IgD-negative memory B cell (primary cell): ENCODE results near the gene SGTA. TPM values are rescaled to one million over a fixed set of nuclear protein-coding genes. Genes with fewer than 3 reads are reported as not detected.

Source experiments
- H3K27ac Mint-ChIP-seq, 3 donors: one replicate each; pipeline ENCODE4 v1.8.0; 2020 to 2022; ENCODE audit warnings: mild to moderate bottlenecking in 3 of 3, mixed read lengths in 3 of 3, moderate library complexity in 1 of 3
- H3K27me3 Mint-ChIP-seq: one replicate; pipeline ENCODE4 v1.8.0; 2021; ENCODE audit warnings: mixed read lengths
- H3K36me3 Mint-ChIP-seq: one replicate; pipeline ENCODE4 v1.8.0; 2020; ENCODE audit warnings: mild to moderate bottlenecking, mixed read lengths
- H3K4me1 Mint-ChIP-seq, 3 donors: one replicate each; pipeline ENCODE4 v1.8.0; 2020 to 2022; ENCODE audit warnings: mixed read lengths in 3 of 3, mild to moderate bottlenecking in 1 of 3
- H3K4me3 Mint-ChIP-seq, 4 donors: one replicate each; pipeline ENCODE4 v1.8.0; 2020 to 2022; ENCODE audit warnings: mild to moderate bottlenecking in 4 of 4, mixed read lengths in 4 of 4, moderate library complexity in 3 of 4
- H3K9me3 Mint-ChIP-seq, 3 donors: one replicate each; pipeline ENCODE4 v1.8.0; 2020 to 2021; ENCODE audit warnings: mixed read lengths in 3 of 3, mild to moderate bottlenecking in 1 of 3
- polyA plus RNA-seq: library from polyadenylated mRNA; unstranded; fragments of 300-500 nt; fragmentation: Illumina TruSeq; gene quantifications from one replicate; pipeline ENCODE4 v1.2.3, GENCODE V29; 2021

The SGTA gene
- polyA plus RNA-seq, 1 donor from 2014 or later, result 44.2 TPM

DNA sequence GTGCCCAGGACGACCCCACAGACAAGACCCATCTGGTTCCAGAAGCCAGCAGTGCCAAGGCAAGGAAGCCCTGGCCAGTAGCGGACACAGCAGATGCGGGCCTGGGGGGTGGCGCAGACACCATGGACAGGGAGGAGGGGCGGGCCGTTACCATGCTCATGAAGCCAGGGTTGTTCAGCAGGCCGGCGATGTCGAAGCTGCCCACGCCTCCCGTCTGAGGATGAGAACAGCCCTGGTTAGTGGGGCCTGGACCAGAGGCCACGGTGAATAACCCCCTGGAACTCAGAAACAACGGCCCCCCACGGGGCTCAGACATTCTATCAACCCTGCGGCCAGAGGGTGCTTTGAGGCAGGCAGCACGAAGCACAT lies 21.8 kb downstream of the SGTA start:
- Mint-ChIP-seq H3K36me3 (peaks cover 3% of the 10 kb centered on the region), H3K4me3 (no peak overlapping the region), H3K27ac (no peak overlapping the region), H3K27me3 (no peaks in the 10 kb centered on the region), H3K4me1 (peaks cover 0 to 3% (median 0%) of the 10 kb centered on the region in 3 donors), H3K9me3 (no peaks in the 10 kb centered on the region)

DNA sequence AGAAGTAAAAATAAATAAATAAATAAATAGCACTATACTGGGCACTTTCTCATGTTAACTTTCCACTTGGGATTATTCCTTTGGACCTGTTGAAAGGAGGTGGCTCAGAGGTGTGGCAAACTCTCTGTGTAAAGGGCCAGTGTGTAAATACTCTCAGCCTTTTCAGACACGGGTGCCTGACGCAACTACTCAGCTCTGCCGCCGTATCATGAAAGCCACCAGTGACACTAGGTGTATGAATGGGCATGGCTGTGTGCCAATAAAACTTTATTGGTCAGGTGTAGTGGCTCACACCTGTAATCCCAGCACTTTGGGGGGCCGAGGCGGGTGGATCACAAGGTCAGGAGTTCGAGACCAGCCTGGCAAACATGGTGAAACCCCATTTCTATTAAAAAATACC lies 23.1 kb downstream of the SGTA start:
- Mint-ChIP-seq H3K4me1 (peaks cover 0 to 3% (median 0%) of the 10 kb centered on the region in 3 donors), H3K36me3 (peaks cover 3% of the 10 kb centered on the region), H3K4me3 (no peak overlapping the region), H3K9me3 (no peaks in the 10 kb centered on the region), H3K27me3 (no peaks in the 10 kb centered on the region), H3K27ac (peak overlapping the region in 2 of 3 donors; percentile 71 to 81)

DNA sequence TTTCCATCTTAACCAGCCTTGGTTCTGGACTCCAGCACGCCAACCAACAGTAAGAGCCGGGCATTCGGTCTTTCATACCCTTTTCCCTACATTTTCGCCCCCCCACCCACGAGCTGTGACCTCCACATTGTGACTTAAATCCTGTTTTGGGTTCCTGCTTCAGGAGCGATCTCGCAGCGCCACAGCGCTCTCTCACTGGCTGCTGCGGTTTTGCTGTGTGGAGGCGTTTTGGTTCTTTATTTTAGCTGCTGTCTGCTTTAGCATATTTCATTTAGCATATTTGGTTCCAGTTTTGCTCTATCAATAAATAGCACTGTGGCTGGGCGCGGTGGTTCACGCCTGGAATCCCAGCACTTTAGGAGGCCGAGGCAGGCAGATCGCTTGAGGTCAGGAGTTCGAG lies 23.7 kb downstream of the SGTA start:
- Mint-ChIP-seq H3K27ac (peak overlapping the region; percentile 63 to 81 (median 71)), H3K4me1 (peaks cover 0 to 3% (median 0%) of the 10 kb centered on the region in 3 donors), H3K36me3 (peaks cover 3% of the 10 kb centered on the region), H3K4me3 (peak overlapping the region in 1 of 4 donors; percentile 63), H3K9me3 (no peaks in the 10 kb centered on the region), H3K27me3 (no peaks in the 10 kb centered on the region)

DNA sequence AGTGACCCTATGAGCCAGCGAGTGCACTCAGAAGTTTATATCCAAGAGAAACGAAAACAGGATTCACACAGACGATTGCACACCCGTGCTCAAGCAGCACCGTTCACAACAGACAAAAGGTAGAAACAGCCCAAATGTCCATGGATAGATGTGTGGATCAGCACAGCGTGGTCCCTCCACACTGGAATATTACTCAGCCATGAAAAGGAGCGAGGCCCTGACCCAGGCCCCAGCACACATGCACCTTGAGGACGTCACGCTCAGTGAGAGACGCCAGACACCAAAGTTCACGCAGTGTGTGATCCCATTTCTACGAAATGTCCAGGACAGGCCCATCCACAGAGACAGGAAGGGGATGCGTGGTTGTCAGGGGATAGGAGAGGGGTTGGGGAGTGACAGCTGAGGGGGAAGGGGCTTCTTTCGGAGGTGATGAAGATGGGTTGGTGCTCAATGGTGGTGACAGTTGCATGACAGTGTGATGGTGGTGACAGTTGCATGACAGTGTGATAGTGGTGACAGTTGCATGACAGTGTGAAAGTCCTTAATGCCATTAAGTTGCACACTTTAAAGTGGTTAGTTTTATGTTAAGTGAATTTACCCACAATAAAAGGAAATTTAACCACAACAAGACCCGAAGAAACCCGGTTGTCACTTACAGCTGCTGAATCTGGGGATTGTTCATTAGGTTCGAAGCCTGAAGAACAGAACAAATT lies 24.3 kb downstream of the SGTA start:
- peaks cover 0 to 3% (median 0%) of the 10 kb centered on the region in 3 donors for H3K4me1 Mint-ChIP-seq
- H3K36me3 Mint-ChIP-seq, result peaks cover 3% of the 10 kb centered on the region
- no peak overlapping the region for H3K4me3 Mint-ChIP-seq
- H3K27me3 Mint-ChIP-seq, result no peaks in the 10 kb centered on the region
- H3K9me3 Mint-ChIP-seq, result no peaks in the 10 kb centered on the region
- H3K27ac Mint-ChIP-seq, result peak overlapping the region; percentile 39 to 71 (median 63)

DNA sequence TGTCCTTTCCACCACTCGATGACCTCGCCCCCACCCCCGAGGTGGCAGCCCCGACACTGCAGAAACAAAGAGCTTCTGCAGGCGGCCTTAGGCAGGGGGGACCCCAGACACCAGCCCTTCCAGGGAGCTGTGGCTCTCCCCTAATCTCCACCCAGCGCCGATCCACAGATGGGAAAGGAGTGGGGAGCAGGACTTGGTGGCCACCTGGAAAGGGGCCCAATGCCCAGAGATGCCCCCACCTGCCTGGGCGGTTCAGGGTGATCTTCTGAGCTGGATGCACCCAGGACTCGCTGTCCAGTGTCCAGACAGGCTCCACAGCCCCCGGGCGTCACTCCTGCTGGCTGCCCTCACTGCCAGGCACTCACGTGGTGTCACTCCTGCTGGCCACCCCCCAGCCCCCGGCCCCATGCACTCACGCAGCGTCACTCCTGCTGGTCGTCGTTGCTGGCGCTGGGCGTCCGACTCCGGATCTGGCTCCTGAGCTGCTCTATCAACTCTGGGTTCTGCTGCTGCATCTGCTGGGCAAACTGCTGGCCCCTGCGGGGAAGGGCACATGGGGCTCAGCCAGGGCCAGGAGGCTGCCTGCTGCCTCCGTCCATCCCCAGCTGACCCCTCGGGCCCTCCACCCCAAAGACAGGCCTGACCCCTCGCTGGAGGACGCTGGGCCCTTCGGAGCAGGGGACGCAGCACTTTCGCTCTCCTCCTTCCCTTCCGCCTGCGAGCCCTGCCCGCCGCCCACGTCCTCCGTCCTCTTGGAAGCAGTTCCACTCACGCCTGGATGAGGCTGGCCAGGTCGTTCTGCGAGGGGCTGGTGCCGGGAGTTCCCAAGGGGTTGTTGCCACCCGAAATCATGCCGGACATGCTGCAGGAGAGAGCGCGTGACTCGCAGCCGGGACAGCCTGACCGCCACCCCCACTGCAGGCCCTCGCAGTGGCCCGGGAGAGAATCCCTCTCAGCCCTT lies 25.9 kb downstream of the SGTA start:
- no peaks in the 10 kb centered on the region for H3K27me3 Mint-ChIP-seq

DNA sequence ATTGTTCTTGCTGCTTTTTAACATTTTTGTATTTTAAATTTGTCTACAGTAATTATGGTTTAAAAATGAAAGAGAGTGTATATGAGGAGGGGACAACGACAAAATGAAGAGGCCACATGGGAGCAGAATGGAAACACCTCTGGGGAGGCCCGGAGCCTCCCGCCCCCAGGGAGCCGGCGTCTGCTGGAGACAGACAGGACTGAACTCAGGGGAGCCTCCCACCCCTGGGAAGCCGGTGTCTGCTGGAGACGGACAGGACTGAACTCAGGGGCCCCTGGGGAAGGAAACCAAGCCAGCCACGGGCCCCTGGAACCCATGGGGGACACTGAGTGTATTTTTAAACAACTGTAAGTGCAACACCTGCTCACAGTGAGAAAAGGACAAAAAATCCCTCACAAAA lies 26.6 kb downstream of the SGTA start:
- Mint-ChIP-seq H3K4me1 (peaks cover 0 to 3% (median 0%) of the 10 kb centered on the region in 3 donors), H3K27ac (no peak overlapping the region), H3K27me3 (no peaks in the 10 kb centered on the region), H3K9me3 (no peaks in the 10 kb centered on the region), H3K36me3 (peaks cover 3% of the 10 kb centered on the region), H3K4me3 (no peak overlapping the region)

More for the DNA sequence above, 25.9 kb downstream of the SGTA start:
- peaks cover 0 to 3% (median 0%) of the 10 kb centered on the region in 3 donors for H3K4me1 Mint-ChIP-seq
- peaks cover 3% of the 10 kb centered on the region for H3K36me3 Mint-ChIP-seq
- peak overlapping the region in 1 of 3 donors; percentile 73 for H3K27ac Mint-ChIP-seq
- no peaks in the 10 kb centered on the region for H3K9me3 Mint-ChIP-seq
- no peak overlapping the region for H3K4me3 Mint-ChIP-seq

DNA sequence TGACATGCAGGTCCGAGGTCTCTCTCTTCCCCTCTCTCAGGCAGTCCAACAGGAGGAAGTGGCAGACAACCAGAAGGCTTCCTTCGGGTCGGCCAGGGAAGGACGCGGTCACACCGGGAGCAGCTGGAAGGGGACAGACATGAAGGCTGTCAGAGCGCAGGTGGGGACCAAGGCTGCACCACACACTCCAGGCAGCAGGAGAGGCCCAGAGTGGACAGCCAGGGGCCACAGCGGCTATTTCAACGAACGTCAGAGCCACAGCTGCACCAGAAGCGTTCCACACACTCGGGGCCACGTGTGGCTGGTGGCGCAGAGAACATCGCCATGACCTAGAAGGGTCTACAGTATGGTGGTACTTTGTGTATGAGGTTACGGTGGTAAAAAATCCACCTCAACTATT lies 27.3 kb downstream of the SGTA start:
- no peak overlapping the region for H3K27ac Mint-ChIP-seq
- no peaks in the 10 kb centered on the region for H3K9me3 Mint-ChIP-seq
- no peak overlapping the region for H3K4me3 Mint-ChIP-seq
- H3K27me3 Mint-ChIP-seq, result no peaks in the 10 kb centered on the region
- H3K36me3 Mint-ChIP-seq, result peaks cover 3% of the 10 kb centered on the region
- peaks cover 0 to 3% (median 0%) of the 10 kb centered on the region in 3 donors for H3K4me1 Mint-ChIP-seq

DNA sequence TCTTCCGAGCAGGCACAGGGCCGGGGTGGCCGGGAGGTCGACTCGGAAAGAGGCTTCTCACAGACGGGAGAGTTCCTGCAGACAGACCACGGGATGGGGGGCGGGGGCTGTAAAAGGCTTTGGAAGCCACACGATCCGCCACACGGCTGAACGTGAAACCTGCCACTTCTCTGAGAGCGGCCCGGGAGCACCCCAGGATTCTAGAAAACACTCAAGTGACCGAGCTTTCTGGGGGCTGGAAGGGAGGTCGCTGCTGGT lies 27.7 kb downstream of the SGTA start:
- Mint-ChIP-seq H3K27ac (no peak overlapping the region), H3K9me3 (no peaks in the 10 kb centered on the region), H3K36me3 (peaks cover 3% of the 10 kb centered on the region), H3K27me3 (no peaks in the 10 kb centered on the region), H3K4me3 (no peak overlapping the region), H3K4me1 (peaks cover 0 to 3% (median 0%) of the 10 kb centered on the region in 3 donors)

DNA sequence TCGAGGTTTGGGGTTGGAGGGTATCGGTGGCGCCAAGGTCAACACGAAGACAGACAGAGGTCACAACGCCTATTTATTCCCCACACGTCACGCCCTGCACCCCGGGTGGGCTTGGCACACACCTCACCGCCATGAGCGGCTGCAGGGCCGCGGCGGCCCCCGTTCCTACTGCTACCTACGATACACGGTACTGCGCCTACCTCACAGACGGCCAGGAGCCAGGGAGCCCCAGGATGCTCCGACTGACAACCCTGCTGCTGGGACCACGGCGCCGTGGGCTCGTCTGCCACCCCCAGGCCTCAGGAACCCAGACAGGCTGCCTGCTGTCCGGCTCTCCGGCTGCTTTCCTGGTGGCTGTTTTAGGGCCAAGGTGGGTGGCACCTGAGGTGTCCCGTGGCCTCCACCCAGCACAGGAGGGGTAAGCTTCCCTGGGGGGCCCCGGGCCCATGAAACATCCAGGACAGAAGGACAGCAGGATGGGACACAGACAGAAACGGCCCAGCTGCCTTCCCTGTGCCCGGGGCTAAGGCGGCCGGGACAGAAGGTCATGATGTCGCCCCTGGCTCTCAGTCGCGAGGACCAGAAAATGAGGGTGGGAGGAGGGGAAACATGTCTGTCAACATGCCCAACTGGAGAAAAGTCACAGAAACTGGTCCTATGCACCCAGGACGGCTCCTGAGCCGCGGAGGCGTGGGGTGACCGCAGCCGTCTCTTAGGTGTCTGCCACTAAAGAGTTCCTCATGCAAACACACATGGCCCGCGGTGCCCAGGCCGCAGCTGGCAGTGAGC lies 28.2 kb downstream of the SGTA start:
- H3K9me3 Mint-ChIP-seq, result no peaks in the 10 kb centered on the region
- peaks cover 3% of the 10 kb centered on the region for H3K36me3 Mint-ChIP-seq
- no peak overlapping the region for H3K27ac Mint-ChIP-seq
- H3K4me1 Mint-ChIP-seq, result peaks cover 0 to 3% (median 0%) of the 10 kb centered on the region in 3 donors
- no peaks in the 10 kb centered on the region for H3K27me3 Mint-ChIP-seq
- no peak overlapping the region for H3K4me3 Mint-ChIP-seq

DNA sequence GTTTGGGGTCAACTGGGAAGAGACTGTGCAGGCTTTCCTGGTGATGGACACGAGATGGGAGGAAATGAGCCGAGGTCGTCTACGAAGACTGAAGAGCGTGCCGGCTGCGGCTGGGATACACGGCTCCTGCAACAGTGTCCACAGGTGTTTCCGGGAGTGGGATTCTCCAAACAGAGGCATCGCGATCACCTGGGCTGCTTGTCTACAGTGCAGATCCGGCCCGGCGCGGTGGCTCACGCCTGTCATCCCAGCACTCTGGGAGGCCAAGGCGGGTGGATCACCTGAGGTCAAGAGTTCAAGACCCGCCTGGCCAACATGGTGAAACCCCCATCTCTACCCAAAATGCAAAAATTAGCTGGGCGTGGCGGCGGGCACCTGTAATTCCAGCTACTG lies 31.6 kb downstream of the SGTA start:
- no peaks in the 10 kb centered on the region for H3K36me3 Mint-ChIP-seq
- H3K27ac Mint-ChIP-seq, result no peak overlapping the region
- peaks cover 6 to 8% (median 8%) of the 10 kb centered on the region in 3 donors for H3K4me1 Mint-ChIP-seq
- no peaks in the 10 kb centered on the region for H3K27me3 Mint-ChIP-seq
- no peak overlapping the region for H3K4me3 Mint-ChIP-seq
- no peaks in the 10 kb centered on the region for H3K9me3 Mint-ChIP-seq

DNA sequence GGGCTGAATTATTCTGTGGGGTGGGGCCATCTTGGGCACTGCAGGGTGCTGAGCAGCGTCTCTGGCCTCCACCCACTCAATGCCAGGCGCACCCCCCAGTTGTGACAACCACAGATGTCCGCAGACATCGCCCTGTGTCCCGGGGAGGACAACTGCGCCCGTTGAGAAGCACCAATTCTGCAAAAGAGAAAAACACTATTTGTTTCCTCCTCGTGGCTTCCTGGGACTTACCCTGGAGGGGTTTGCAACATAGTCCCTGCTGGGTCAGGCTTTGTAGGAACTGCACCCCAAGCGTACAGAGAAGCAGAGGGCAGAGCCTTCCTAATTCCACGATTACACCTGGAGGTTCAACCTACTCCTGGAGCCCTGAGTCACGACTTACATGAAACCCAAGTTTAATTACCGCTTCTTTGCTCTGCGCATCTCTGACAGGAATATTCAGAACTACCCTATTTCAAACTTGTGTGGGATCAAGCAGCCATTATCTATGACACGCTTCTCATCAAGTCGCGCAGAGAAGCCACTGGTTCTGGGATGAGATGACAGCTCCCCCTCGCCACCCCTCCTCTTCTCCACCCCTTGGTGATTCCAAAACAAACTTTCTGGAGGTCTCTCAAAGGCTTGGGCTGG lies 32.1 kb downstream of the SGTA start:
- Mint-ChIP-seq H3K4me1 (peaks cover 6 to 8% (median 8%) of the 10 kb centered on the region in 3 donors), H3K36me3 (no peaks in the 10 kb centered on the region), H3K27me3 (no peaks in the 10 kb centered on the region), H3K9me3 (no peaks in the 10 kb centered on the region), H3K27ac (no peak overlapping the region), H3K4me3 (no peak overlapping the region)

DNA sequence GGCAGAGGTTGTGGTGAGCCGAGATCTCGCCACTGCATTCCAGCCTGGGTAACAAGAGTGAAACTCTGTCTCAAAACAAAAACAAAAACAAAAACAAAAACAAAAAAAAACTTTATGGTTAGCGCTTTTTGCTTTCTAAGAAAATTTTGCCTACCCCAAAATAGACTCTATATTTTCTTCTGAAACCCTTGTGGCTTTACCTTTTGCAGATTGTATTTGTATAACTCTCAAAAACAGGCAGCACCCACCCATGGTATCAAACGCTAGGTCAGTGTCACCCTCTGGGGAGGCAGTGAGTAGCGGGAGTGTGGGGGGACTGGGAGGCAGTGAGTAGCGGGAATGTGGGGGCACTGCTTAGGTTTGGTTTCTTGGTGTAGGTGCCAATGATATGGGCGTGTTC lies 35.7 kb downstream of the SGTA start:
- no peaks in the 10 kb centered on the region for H3K36me3 Mint-ChIP-seq

DNA sequence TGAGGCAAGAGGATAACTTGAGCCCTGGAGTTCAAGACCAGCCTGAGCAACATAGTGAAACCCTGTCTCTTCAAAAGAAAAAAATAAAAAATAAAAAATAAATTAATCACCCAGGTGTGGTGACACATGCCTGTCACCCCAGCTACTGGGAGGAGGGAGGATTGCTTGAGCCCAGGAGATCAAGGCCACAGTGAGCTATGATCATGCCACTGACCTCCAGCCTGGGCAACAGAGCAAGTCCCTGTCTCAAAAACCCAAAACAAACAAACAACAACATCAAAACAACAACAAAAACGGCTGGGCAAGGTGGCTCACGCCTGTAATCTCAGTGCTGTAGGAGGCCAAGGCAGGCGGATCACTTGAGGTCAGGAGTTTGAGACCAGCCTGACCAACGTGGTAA lies 39.0 kb downstream of the SGTA start:
- no peaks in the 10 kb centered on the region for H3K9me3 Mint-ChIP-seq
- H3K4me3 Mint-ChIP-seq, result no peak overlapping the region
- peaks cover 15 to 18% (median 15%) of the 10 kb centered on the region in 3 donors for H3K4me1 Mint-ChIP-seq
- H3K27ac Mint-ChIP-seq, result no peak overlapping the region
- peaks cover 3% of the 10 kb centered on the region for H3K27me3 Mint-ChIP-seq
- no peaks in the 10 kb centered on the region for H3K36me3 Mint-ChIP-seq

More for the DNA sequence above, 35.7 kb downstream of the SGTA start:
- Mint-ChIP-seq H3K4me3 (peak overlapping the region; percentile 25 to 75 (median 42)), H3K4me1 (peaks cover 8 to 9% (median 8%) of the 10 kb centered on the region in 3 donors), H3K27ac (peak overlapping the region in 2 of 3 donors; percentile 53 to 61), H3K9me3 (no peaks in the 10 kb centered on the region), H3K27me3 (no peaks in the 10 kb centered on the region)

DNA sequence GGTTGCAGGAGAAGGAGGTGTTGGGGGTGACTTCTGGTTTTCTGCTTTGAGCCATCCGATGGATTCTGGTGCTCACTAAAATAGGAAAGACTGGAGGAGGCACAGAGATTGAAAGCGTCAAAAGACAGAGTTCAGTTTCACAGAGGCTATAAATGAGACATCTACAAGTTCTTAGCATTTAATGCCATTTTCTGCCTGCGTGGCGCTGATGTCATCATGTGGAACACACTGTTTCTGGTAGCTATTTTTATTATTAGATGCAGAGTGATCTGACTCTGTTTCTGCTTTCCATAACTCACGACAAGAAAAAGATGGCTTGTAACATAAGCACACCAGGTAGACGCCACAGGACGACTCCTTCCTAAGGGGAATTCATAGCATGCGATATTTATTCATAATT lies 40.0 kb downstream of the SGTA start:
- Mint-ChIP-seq H3K36me3 (no peaks in the 10 kb centered on the region), H3K27ac (peak overlapping the region in 1 of 3 donors; percentile 65), H3K27me3 (peaks cover 3% of the 10 kb centered on the region), H3K9me3 (no peaks in the 10 kb centered on the region), H3K4me3 (peak overlapping the region in 1 of 4 donors; percentile 31), H3K4me1 (peaks cover 14 to 20% (median 18%) of the 10 kb centered on the region in 3 donors)
